Right cardiac atrium (tissue), 5 donors: ENCODE data around the gene IZUMO3. TPM values are rescaled to one million over a fixed set of nuclear protein-coding genes. Genes with fewer than 3 reads are reported as not detected.

Experiments used
- ATAC-seq, 2 donors: fragments of 200-7000 bp; cut with Tn5 transposase; one replicate each; pipeline versions ENCODE4 v1.8.0 to v1.9.1; 2020; ENCODE audit warnings: moderate library complexity in 2 of 2, mild to moderate bottlenecking in 1 of 2
- DNase-seq, 3 donors: peaks; one replicate each; pipeline ENCODE4 v3.0.0-alpha.2; 2020
- H3K27ac ChIP-seq: one replicate; pipeline ENCODE4 v1.5.1; 2013; ENCODE audit warnings: mild to moderate bottlenecking, low read length, control low read depth, moderate library complexity
- H3K27me3 ChIP-seq: one replicate; pipeline ENCODE4 v1.6.1; 2013; ENCODE audit not compliant: control insufficient read depth, insufficient read depth
- H3K4me1 ChIP-seq: one replicate; pipeline ENCODE4 v1.6.1; 2013; ENCODE audit warnings: low read length; ENCODE audit not compliant: control insufficient read depth, insufficient read depth
- H3K4me3 ChIP-seq: one replicate; pipeline ENCODE4 v1.5.1; 2013; ENCODE audit warnings: low read length, control low read depth
- H3K9me3 ChIP-seq: one replicate; pipeline ENCODE4 v1.6.1; 2013; ENCODE audit warnings: low read length; ENCODE audit not compliant: control insufficient read depth
- WGBS: extraction: QIAGEN DNeasy Blood & Tissue Kit; methylation state at CpG from one replicate; pipeline ENCODE4 v1.1.7; 2013; 5-methylcytosine and 5-hydroxymethylcytosine counted together
- intact Hi-C, 4 donors: fragments of 100-400 bp; cut with DNase I; formaldehyde crosslinking; loops; one replicate each; pipeline versions ENCODE4 v1.11.0 to v1.14.0; 2022 to 2023
- polyA plus RNA-seq: library from polyadenylated mRNA; stranded (reverse); fragments of 200-250 nt; gene quantifications from one replicate; pipeline ENCODE4 v1.2.3, GENCODE V29; 2013
- total RNA-seq, 4 donors: library from RNA; stranded (reverse); fragmentation: NEBNext Ultra II Directional; extraction: Animal tissue kit (Norgen Biotek cat#: 25700); gene quantifications; one replicate each; pipeline ENCODE4 v1.2.1, GENCODE V29; 2021
- donor health status: healthy with polysubstance abuse.
- donor health status: DM: no; HTN: yes; CAD: no.
- donor health status: DM: no; HTN: no; CAD: no.
- donor health status: DM: no; HTN: yes; CAD: no; lungs with severe emphysema.
- donor health status: DM: yes; HTN: yes; CAD: no.

Gene IZUMO3
- total and polyA plus RNA-seq, 5 donors, result not detected

DNA sequence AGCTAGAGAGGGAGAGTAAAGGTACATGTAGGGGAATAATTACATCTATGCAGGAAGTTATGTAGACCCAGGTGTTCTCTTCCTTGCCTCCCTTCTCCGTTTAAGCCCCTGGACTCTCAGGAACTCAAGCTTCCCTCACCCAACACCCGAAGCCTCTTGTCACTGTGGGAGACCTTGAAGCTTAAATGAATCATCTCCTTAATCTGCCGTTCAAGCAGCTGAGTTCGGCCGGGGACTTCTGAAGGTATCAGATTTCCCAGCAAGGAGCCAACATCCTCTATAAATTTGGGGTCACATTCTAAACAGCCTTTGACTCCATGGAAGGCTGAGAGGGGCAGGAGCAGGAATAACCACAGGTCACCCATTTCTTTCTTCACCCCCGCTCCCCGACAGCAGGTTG, 412 bp downstream of the IZUMO3 start:
- Histone ChIP-seq H3K27me3 (no peaks in the 10 kb centered on the region), H3K9me3 (no peaks in the 10 kb centered on the region), H3K27ac (no peak overlapping the region), H3K4me3 (no peak overlapping the region), H3K4me1 (no peaks in the 10 kb centered on the region)
- WGBS, result 66% methylated on average over 7 of the region's 7 CpGs
- ATAC-seq (no peak), DNase-seq (peak in 1 of 3 donors; percentile 3)
- intact Hi-C loops, result no loop called here

DNA sequence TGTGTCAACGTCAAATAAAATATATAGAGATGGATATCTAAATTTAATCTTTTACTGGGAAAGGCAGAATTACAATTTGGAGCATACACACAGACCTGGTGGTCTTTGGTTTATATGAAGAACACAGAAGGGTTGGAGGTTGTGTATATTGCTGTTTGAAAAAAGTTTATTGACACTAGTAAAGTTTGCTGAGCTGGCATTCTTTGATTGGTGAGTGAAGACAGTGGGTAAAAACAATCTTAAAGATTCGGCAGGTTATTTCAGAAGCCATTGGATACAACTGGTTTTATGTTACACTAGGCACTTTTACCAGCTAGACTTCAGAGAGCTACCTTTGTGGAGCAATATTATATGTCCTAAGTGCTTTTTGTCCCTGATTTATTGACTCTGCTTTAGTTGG, 27.2 kb downstream of the IZUMO3 start:
- DNase-seq, result no peak
- no peaks in the 10 kb centered on the region for H3K9me3 ChIP-seq
- H3K4me1 ChIP-seq, result no peaks in the 10 kb centered on the region
- intact Hi-C loops, result no loop called here
- 82% methylated on average over 2 of the region's 2 CpGs for WGBS
- no peak overlapping the region for H3K4me3 ChIP-seq
- ATAC-seq, result no peak
- H3K27ac ChIP-seq, result no peak overlapping the region
- no peaks in the 10 kb centered on the region for H3K27me3 ChIP-seq

- Histone ChIP-seq H3K9me3 (no peaks in the 10 kb centered on the region), H3K27ac (no peak overlapping the region), H3K27me3 (no peaks in the 10 kb centered on the region), H3K4me1 (no peaks in the 10 kb centered on the region), H3K4me3 (no peak overlapping the region)
- WGBS, result 49% methylated on average over 3 of the region's 3 CpGs
- DNase-seq (no peak), ATAC-seq (no peak)
- intact Hi-C loops, result no loop called here
Measured at GRCh38 chr9:24516463-24516862, 29.2 kb downstream of the IZUMO3 start.

GRCh38 chr9:24509850-24510249, 35.8 kb downstream of the IZUMO3 start:
- DNase-seq (peak in 1 of 3 donors; percentile 10), ATAC-seq (no peak)
- intact Hi-C loops, result loop anchor here in 1 of 4 donors (10.0 kb wide), 1 partner anchor 55 kb away; no protein-coding TSS in a partner anchor
- WGBS, result 81% methylated on average over 3 of the region's 3 CpGs
- Histone ChIP-seq H3K9me3 (no peaks in the 10 kb centered on the region), H3K27me3 (no peaks in the 10 kb centered on the region), H3K4me3 (no peak overlapping the region), H3K4me1 (no peaks in the 10 kb centered on the region), H3K27ac (no peak overlapping the region)

GRCh38 chr9:24504521-24504920, 41.2 kb downstream of the IZUMO3 start:
- no peaks in the 10 kb centered on the region for H3K27me3 ChIP-seq

GRCh38 chr9:24502206-24502937, 43.3 kb downstream of the IZUMO3 start:
- H3K9me3 ChIP-seq, result no peaks in the 10 kb centered on the region
- H3K27ac ChIP-seq, result no peak overlapping the region
- intact Hi-C loops, result loop anchor here in 1 of 4 donors (10.0 kb wide), 1 partner anchor 62 kb away; no protein-coding TSS in a partner anchor
- ATAC-seq (no peak), DNase-seq (no peak)
- WGBS, result 91% methylated on average over 1 of the region's 1 CpG
- no peaks in the 10 kb centered on the region for H3K27me3 ChIP-seq
- H3K4me3 ChIP-seq, result no peak overlapping the region
- H3K4me1 ChIP-seq, result no peaks in the 10 kb centered on the region

More at GRCh38 chr9:24504521-24504920, 41.2 kb downstream of the IZUMO3 start:
- H3K9me3 ChIP-seq, result no peaks in the 10 kb centered on the region
- no peak overlapping the region for H3K4me3 ChIP-seq
- no peak for DNase-seq
- intact Hi-C loops, result loop anchor here in 1 of 4 donors (10.0 kb wide), 1 partner anchor 60 kb away; no protein-coding TSS in a partner anchor
- 80% methylated on average over 3 of the region's 3 CpGs for WGBS
- no peaks in the 10 kb centered on the region for H3K4me1 ChIP-seq
- no peak for ATAC-seq
- H3K27ac ChIP-seq, result no peak overlapping the region

DNA sequence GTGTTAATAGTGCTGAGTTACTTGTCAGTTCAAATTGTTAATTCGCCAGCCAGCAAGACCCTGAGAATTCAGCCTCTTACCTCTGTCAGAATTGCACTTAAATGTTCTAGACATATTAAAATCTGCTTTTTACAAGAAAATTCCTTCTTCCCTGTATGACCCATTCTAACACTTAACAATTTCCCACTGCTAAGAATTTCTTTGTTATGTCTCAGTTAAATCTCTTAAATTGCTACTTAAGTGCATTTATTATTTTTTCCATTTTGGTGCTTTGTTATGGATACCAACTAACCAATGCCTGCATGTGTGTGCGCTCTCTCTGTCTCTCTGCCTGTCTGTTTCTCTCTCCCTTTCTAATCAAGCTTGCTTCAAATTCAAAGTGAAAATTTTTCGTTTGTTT, 44.9 kb downstream of the IZUMO3 start:
- ATAC-seq, result no peak
- WGBS, result 70% methylated on average over 3 of the region's 3 CpGs
- Histone ChIP-seq H3K9me3 (no peaks in the 10 kb centered on the region), H3K27me3 (no peaks in the 10 kb centered on the region), H3K4me3 (no peak overlapping the region), H3K4me1 (no peaks in the 10 kb centered on the region), H3K27ac (no peak overlapping the region)
- DNase-seq, result no peak
- intact Hi-C loops, result loop anchor here in 1 of 4 donors (10.0 kb wide), 1 partner anchor 64 kb away; no protein-coding TSS in a partner anchor

- 32% methylated on average over 2 of the region's 2 CpGs for WGBS
- no peak overlapping the region for H3K27ac ChIP-seq
- no peak for ATAC-seq
Measured at GRCh38 chr9:24498632-24499031, 47.1 kb downstream of the IZUMO3 start.

DNA sequence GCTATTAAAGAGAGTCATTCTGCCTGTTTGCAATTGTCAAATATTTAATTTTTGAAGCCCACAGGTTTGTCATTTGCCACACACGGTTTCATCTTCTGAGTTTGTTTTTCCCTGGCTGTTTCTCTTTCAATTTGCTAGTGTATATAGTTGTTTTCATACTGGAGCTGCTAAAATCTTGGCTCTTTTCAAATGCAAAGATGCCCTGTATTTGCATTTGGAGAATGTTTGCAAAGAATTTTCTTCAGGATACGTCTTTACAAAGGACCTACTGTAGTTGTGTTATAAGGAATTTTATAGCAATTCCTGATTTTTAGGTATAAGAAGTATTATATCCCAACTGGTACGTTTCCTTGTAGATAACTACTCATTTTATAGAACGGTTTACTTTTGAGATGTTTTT, 48.0 kb downstream of the IZUMO3 start:
- Histone ChIP-seq H3K27ac (no peak overlapping the region), H3K4me3 (no peak overlapping the region), H3K4me1 (no peaks in the 10 kb centered on the region), H3K9me3 (no peaks in the 10 kb centered on the region), H3K27me3 (no peaks in the 10 kb centered on the region)
- DNase-seq, result no peak
- intact Hi-C loops, result no loop called here
- no peak for ATAC-seq
- WGBS, result 58% methylated on average over 4 of the region's 4 CpGs

More at GRCh38 chr9:24498632-24499031, 47.1 kb downstream of the IZUMO3 start:
- no peaks in the 10 kb centered on the region for H3K9me3 ChIP-seq
- intact Hi-C loops, result no loop called here
- H3K4me1 ChIP-seq, result no peaks in the 10 kb centered on the region
- DNase-seq, result no peak
- H3K27me3 ChIP-seq, result no peaks in the 10 kb centered on the region
- no peak overlapping the region for H3K4me3 ChIP-seq
